COLO829 (cell line): ENCODE measurements around the gene L3MBTL1.
"Not testable (repeated sequence)": the region's sequence is repeated elsewhere in the genome, so short reads cannot be mapped to it uniquely, and the experiment has no call there.

Experiments used
- DNase-seq: peaks from one replicate; pipeline ENCODE4 v3.0.0; 2012; ENCODE audit warnings: low spot score

L3MBTL1 gene

GRCh38 chr20:43559147-43559987 is 51.9 kb downstream of the L3MBTL1 start:
- no peak for DNase-seq

GRCh38 chr20:43560974-43561373 is 53.5 kb downstream of the L3MBTL1 start:
- no peak for DNase-seq

GRCh38 chr20:43563429-43563828 is 55.9 kb downstream of the L3MBTL1 start:
- no peak for DNase-seq

GRCh38 chr20:43563991-43564390 is 56.5 kb downstream of the L3MBTL1 start:
- DNase-seq: no peak

- DNase-seq: no peak
Measured at GRCh38 chr20:43564455-43564854, 57.0 kb downstream of the L3MBTL1 start.

GRCh38 chr20:43564993-43565757 is 57.7 kb downstream of the L3MBTL1 start:
- no peak for DNase-seq

GRCh38 chr20:43565758-43566104 is 58.2 kb downstream of the L3MBTL1 start:
- no peak for DNase-seq

GRCh38 chr20:43567477-43567876 is 60.0 kb downstream of the L3MBTL1 start:
- DNase-seq: no peak

GRCh38 chr20:43568706-43569105 is 61.2 kb downstream of the L3MBTL1 start:
- DNase-seq: no peak

- no peak for DNase-seq
Measured at GRCh38 chr20:43569282-43569681, 61.8 kb downstream of the L3MBTL1 start.

GRCh38 chr20:43570496-43570895 is 63.0 kb downstream of the L3MBTL1 start:
- no peak for DNase-seq

GRCh38 chr20:43571310-43571709 is 63.8 kb downstream of the L3MBTL1 start:
- DNase-seq: no peak

- no peak for DNase-seq
Measured at GRCh38 chr20:43571771-43572170, 64.3 kb downstream of the L3MBTL1 start.

GRCh38 chr20:43572891-43573290 is 65.4 kb downstream of the L3MBTL1 start:
- DNase-seq: no peak

- DNase-seq: no peak
Measured at GRCh38 chr20:43576108-43576507, 68.6 kb downstream of the L3MBTL1 start.

- DNase-seq: no peak
Measured at GRCh38 chr20:43579861-43580793, 72.6 kb downstream of the L3MBTL1 start.

GRCh38 chr20:43583133-43583864 is 75.8 kb downstream of the L3MBTL1 start:
- no peak for DNase-seq

GRCh38 chr20:43583982-43584432 is 76.5 kb downstream of the L3MBTL1 start:
- no peak for DNase-seq

- DNase-seq: no peak
Measured at GRCh38 chr20:43584448-43585136, 77.1 kb downstream of the L3MBTL1 start.

GRCh38 chr20:43586641-43587040 is 79.1 kb downstream of the L3MBTL1 start:
- DNase-seq: no peak

GRCh38 chr20:43588526-43588925 is 81.0 kb downstream of the L3MBTL1 start:
- not testable (repeated sequence) for DNase-seq
